ENCODE data around the gene SLC2A1.

Gene SLC2A1

DNA sequence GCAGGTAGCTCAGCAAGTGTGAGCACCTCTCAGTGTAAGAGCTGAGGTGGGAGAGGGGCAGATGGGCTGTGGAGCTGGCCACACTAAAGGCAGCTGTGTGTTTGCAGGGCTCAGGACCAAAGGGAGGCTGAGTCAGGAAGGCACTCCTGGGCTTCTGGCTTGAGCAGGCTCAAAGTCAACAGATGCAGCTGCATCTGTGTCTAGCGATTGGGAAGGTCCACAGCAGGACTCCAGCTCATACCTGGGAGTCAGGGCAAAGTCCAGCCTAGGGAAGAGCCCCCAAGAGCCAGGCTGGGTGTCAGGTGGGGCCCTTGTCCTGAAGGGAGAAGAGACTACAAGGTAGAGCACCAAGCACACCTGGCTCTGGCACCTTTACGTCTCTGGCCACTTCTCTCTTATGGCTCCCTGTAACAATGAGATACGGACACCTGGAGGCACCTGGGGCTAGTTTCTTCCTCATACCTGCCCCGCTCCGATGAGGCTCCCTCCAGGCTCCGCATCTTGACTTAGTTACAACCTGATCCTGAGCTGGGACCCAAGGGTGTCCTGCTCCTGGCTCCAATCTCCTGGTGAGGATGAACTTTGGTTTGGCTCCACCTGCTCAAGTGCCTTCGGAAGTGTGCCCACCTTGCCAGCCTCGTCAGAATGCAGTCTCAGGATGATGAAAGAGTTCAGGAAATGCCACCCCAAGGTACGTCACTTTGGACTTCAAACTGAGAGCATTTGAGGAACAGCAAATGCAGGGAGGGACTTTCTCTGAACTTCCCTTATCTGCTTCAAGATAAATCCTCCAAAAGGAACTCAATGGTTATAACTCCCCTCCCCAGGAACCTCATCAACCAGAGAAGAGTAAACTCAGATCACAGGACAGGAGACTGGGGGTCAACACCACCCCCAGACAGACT lies 21.5 kb upstream of the SLC2A1 start:
- no peak for DNase-seq

DNA sequence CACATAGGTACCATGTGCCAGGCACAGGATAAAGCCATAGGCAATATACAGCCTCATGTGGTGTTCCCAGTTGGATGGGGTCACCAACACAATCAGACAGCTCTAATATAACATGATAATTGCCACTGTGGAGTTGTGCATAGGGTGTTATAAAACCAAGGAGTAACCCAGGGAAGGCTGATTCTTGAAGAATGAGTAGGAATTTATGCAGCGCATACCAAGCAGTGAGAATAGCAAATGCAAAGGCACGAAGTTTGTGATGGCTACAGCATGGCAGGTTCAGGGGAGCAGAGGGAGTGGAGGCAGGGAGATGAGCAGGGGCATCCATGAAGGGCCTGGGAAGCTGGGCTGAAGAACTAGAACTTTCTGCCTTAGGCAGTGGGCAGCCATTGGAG lies 20.4 kb upstream of the SLC2A1 start:
- no peak for DNase-seq

GRCh38 chr1:42978317-42979035 lies 19.8 kb upstream of the SLC2A1 start:
- no peak for DNase-seq

GRCh38 chr1:42977653-42978052 lies 19.0 kb upstream of the SLC2A1 start:
- DNase-seq = no peak

GRCh38 chr1:42975561-42976225 lies 17.0 kb upstream of the SLC2A1 start:
- no peak for DNase-seq

DNA sequence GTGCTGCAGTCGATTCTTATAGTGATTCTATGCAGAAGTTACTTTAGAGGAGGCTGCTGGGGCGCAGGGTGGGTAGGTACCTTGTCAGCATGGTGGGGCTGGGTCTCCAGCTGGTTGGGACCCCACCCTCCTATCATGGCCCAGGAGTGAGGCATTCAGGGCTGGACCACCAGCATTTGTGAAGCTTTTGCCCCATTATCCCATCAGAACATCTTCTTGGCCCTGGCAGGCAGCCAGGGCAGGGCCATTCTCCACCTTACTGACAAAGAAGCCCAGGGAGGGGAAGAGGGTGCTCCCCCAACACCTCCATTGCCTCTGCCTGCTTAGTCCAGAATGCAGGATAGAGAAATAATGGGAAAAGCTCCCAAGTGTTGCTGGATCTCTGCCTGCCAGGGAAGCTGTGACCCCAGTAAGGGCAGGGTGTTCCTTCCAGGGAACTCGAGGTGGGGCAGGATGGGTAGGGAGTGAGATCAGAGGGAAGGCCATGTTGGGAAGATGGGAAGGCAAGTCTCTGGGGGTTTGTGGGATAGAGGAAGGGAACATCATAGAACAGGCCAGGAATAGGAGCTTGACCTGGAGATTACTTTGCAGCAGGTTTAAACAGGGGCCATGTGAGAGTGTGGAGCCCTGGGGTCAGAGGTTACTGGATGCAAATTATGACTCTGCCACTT lies 16.2 kb upstream of the SLC2A1 start:
- no peak for DNase-seq

DNA sequence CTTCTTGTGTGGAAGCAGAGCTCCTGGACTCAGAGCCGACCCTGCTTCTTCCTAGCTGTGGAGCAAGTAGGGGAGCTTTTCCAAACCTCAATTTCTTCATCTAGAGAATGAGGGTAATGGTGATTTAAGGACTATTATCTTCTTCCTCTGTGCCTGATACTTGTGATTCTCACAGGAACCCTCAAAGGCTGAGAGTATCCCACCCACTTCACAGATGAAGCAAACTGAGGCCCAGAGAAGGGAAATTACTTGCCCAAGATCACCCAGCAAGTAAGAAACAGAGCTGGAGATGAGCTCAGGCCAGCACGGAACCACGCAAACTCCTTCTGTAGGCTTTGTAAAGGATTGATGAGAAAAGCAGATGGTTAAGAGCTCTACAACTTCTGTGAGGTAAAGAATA lies 15.1 kb upstream of the SLC2A1 start:
- DNase-seq = no peak

GRCh38 chr1:42973286-42973685 lies 14.6 kb upstream of the SLC2A1 start:
- DNase-seq = no peak

GRCh38 chr1:42971841-42972291 lies 13.2 kb upstream of the SLC2A1 start:
- DNase-seq = peak; percentile 40

- no peak for DNase-seq
These were observed 11.5 kb upstream of the SLC2A1 start for GRCh38 chr1:42970143-42970542.

DNA sequence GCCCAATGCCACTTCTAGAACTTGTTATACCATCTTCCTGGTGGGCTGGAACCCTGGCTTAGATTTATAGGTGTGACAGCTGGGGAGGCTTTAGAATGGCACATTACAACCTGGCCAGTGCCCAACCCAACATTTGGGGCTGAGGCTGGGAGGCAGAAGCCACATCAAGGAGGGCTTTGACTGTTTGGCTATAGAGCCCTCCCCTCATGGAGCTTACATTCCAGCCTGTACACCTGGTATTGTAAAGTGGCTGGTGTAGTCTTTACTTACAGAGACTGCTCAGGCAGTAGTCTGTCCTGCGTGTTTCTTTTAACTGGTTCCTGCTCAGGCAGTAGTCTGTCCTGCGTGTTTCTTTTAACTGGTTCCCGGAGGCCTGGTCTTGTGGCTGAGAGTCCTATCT lies 10.0 kb upstream of the SLC2A1 start:
- DNase-seq = no peak

DNA sequence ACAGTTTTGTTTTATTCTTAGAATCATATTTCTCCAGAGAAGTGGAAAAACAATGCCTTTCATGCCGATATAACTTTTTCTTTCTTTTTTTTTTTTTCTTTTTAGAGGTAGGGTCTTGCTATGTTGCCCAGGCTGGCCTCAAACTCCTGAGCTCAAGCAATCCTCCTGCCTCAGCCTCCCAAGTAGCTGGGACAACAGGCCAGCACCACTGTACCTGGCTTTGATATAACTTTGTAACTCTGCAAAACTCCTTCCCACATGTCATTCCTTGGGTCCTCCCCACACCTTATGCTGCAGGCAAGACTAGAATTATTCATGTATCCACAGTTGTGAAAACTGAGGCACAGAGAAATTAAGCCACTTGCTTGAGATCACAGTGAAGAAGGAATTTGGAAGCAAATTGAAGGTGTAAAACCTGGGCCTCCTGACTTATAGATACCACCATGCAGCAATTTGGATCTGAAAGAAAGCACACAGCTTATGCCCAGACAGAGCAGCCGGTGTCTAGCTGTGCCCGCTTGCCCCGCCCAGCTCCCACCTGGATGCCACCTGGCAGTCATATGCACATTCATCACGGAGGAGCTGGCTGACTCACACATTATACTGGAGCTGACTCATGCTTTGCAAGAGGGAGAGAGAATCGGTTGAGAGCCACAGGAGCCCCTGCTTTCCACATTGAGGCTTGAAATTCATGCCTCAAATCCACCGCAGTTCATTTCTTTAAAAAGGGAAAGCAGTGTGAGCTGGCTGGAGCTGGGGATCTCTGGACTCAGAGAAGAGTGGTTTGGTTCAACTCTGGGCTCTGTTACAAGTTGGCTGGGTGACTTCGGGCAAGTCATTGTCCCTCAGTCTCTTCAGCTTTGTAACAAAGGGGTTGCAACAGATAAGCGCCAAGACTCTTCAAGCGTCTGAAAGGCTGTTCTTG lies 8.3 kb upstream of the SLC2A1 start:
- peak; percentile 93 for DNase-seq

DNA sequence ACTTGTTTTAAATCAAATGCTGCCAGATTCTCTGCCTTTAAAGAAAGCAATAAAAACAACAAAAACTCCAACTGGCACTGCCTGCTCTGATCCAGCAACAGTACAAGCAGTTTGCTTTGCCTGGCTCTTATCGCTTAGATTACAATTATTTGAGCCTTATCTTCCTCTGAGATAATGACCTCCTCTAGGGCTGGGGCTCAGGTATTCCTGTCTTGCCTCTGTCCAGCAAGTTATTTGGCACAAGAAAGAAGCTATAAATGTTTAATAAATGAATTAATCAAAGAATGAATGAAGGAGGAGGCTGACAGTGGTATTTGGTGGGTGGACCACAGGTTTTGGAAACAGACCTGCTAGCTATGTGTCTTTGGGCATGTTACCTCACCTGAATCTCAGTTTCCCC lies 6.7 kb upstream of the SLC2A1 start:
- no peak for DNase-seq

DNA sequence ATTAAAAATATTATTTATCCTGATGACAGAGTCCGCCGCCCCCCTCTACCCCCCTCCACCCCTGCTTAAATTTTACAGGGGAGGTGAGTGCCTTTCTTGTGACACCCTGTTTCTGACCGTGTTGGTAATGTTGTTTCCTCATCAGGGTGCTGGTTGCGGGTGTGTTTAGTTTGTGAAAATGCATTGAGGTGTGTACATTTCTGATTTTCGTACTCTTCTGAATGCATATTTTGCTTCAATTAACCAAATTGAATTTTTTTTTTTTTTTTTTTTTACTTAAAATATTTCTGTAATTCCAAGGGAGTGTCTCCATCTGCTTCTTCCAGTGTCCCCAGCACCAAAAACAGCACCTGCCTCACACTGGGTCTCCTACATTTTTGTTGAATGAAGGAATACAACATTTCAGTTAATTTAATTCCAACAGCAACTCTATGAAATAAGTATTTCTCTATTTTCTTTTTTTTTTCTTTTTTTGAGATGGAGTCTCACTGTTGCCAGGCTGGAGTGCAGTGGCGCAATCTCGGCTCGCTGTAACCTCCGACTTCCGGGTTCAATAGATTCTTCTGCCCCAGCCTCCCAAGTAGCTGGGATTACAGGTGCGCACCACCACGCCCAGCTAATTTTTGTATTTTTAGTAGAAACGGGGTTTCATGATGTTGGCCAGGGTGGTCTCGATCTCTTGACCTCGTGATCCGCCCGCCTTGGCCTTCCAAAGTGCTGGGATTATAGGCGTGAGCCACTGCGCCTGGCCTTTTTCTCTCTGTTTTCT lies 5.6 kb upstream of the SLC2A1 start:
- DNase-seq = no peak

- DNase-seq = peak; percentile 41
These were observed 4.8 kb upstream of the SLC2A1 start for GRCh38 chr1:42963378-42964043.

- DNase-seq = no peak
These were observed 4.1 kb upstream of the SLC2A1 start for GRCh38 chr1:42962641-42963377.

DNA sequence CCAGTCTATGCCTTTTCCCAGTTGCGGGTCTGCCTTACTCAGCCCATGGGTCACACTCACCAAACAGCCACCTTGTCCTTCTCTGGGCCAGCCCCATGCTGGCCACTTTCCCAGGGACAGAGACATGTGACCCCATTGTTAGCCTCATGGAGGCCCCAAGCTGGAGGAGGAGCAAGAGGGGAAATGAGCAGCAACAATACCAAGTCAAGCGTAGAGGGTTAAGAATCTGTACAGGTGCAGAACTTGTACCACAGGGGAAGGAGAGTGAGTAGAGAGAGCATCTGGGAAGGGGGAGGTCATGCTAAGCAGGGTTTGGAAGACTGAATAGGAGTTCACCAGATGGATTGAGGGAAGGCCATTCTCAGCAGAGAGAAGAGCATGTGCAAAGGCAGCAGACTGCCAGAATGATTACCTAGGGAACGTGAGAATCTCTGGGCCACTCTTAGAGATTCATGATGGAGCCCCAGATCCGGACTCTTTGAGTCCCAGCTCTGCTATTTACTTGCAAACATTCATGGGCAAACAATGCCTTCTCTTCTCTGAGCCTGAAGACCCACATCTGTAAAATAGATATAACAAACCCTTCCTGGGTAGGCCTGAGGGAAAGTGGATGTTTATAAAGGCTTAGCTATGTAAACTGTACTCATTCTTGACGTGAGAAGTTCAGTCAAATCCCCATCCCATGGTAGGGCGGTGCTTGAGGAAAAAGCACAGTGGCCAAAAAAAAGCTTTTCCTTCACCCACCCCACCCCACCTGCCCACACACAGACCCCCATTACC lies 2.8 kb upstream of the SLC2A1 start:
- DNase-seq = no peak

DNA sequence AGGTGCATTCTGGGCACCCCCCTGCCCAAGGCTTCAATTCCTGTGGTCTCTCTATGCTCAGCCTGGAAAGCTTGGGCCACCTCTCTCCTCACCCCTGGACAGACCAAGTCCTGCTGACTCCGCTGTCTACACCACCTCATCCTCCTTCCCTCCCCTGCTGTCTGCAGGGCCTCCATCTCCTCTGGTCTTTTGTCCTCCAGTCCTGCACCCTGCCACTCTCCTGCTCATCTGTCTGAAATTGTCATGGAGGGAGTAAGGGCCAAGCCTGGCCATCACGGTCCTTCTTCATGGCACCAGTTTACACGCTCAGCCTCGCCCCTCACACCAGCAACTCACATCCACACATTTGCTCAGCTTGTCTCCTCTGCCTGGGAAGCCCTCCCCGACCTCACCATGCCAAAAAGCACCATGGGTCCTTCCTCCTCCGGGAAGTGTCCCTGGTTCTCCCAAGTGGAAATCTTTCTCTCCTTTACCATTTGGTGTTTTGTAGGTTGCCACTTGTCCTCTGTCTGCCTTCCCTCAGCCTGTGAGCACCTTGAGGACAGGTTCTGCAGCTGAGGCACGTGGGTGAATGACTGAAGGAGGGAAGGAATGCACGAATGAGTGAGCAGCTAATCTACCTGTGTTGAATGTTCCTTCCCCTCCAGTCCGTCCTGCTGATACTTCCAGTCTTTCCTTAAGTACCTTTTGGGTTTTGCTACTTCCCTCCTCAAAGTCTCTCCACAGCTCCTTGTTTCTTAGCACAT lies 2.1 kb upstream of the SLC2A1 start:
- no peak for DNase-seq

GRCh38 chr1:42960122-42960390 lies 1.4 kb upstream of the SLC2A1 start:
- DNase-seq = no peak
